PC-9 (cell line): ENCODE measurements around the gene ARHGEF3.

Experiments
- CTCF ChIP-seq: fragments of 200-600 bp; sonication (generic); conservative IDR thresholded peaks from 2 replicates; pipeline ENCODE4 v1.6.1; 2017; ENCODE audit warnings: mixed run types, antibody characterized with exemption, mild to moderate bottlenecking, moderate library complexity
- EZH2 ChIP-seq: fragments of 200-600 bp; sonication (generic); IDR thresholded peaks from 2 replicates; pipeline ENCODE4 v1.8.0; 2017; ENCODE audit warnings: antibody characterized with exemption, low read depth

GRCh38 chr3:56837196-56837955 lies 35.6 kb upstream of the ARHGEF3 start:
- TF ChIP-seq CTCF (no peak), EZH2 (no peak)
